ENCODE results near the gene TM2D3.

The TM2D3 gene

DNA sequence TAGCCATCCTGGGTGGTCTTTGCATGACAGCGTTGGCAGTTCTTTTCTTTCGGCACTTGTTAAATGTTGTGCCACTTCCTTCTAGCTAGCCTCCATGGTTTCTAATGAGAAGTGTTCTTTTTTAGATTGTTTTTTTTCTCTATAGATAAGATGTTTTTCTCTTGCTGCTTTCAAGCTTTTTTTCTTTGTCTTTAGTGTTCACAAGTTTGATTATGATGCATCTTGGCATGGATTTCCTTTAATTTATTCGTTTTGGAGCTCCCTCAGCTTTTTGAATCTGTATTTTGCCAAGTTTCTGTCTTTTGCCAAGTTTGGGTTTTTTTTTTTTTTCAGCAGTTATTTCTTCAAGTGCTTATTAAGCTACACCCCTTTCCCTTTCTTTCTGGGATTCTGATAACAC, 53.1 kb downstream of the TM2D3 start:
- no peak for DNase-seq

DNA sequence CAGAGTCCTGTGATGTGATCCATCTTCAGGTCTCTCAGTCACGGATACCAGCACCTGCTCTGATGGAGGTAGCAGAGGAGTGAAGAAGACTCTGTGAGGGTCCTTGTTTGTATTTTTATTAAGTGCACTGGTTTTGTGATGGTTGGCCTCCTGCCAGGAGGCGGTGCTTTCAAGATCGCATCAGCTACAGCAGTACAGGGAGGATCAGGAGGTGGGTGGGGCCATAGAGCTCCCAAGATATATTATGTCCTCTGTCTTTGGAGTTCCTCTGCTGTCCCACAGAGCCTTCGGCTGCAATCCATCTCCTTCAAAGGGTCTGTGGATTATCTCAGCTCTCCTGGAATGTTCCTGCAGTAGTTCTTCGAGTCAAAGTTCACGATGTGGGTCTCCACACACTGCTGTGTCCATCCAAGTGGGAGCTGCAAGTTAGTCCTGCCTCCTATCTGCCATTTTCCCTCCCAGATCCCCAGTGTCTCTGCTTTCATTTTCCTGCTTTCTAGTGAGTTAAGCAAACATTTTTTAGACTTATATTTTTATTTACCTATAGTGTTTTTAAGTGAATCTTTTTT, 54.7 kb downstream of the TM2D3 start:
- DNase-seq, result no peak

DNA sequence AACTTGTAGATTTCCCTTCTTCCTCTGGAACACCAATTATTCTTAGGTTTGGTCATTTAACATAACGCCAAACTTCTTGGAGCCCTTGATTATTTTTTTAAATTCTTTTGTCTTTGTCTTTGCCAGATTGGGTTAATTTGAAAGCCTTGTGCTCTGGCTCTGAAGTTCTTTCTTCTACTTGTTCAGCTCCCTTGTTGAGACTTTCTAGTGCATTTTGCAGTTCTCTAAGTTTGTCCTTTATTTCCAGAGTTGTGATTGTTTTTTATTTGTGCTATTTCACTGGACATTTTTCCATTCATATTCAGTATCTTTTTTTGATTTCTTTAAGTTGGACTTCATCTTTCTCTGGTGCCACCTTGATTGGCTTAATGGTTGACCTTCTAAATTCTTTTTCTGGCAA, 55.5 kb downstream of the TM2D3 start:
- no peak for DNase-seq
